Activated effector memory CD4-positive, alpha-beta T cell treated with anti-CD3 and anti-CD28 coated beads, Interleukin-2, amount 50 U/mL, for 16 hours (primary cell): ENCODE results near the gene DTNBP1.

Source experiments
- DNase-seq: peaks from one replicate; pipeline ENCODE4 v3.0.0-alpha.2; 2020

DTNBP1 gene

GRCh38 chr6:15498640-15499039 is 164.2 kb downstream of the DTNBP1 start:
- no peak for DNase-seq

- DNase-seq: no peak
These were observed 166.3 kb downstream of the DTNBP1 start for GRCh38 chr6:15496345-15497131.

GRCh38 chr6:15495375-15495901 is 167.4 kb downstream of the DTNBP1 start:
- no peak for DNase-seq

- no peak for DNase-seq
These were observed 169.2 kb downstream of the DTNBP1 start for GRCh38 chr6:15493437-15494168.

DNA sequence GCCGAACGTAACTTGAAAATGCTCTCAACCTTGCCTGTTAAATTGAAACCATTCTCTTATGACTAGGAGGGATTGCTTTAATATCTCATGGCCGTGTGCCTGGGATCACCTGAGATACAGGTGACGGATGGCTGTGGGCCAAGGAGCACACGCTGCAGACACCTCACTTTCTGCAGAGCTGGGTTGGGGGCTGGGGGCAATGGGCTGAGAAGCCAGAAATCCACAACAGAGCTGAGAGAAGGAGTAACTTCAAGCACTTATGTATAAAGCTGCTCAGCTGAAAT is 170.9 kb downstream of the DTNBP1 start:
- DNase-seq: no peak

GRCh38 chr6:15491255-15491985 is 171.4 kb downstream of the DTNBP1 start:
- DNase-seq: peak; percentile 86

GRCh38 chr6:15490242-15491100 is 172.4 kb downstream of the DTNBP1 start:
- no peak for DNase-seq

- DNase-seq: no peak
These were observed 173.4 kb downstream of the DTNBP1 start for GRCh38 chr6:15489261-15489962.

DNA sequence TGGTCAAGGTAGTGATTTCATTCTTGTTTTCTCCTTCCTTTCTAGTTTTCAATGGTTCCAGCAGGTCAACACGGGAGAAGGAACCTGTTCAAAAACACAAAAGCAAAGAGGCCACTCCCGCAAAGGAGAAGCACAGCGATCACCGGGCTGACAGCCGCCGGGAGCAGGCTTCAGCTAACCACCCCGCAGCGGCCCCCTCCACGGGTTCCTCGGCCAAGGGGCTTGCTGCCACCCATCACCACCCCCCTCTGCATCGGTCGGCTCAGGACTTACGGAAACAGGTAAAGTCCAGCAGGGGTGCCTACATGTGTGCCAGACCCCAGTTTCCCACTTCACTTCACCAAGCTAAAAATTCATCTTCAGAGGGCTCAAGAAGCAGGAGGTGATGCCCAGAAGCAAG is 175.6 kb downstream of the DTNBP1 start:
- no peak for DNase-seq

GRCh38 chr6:15485936-15486335 is 176.9 kb downstream of the DTNBP1 start:
- no peak for DNase-seq

DNA sequence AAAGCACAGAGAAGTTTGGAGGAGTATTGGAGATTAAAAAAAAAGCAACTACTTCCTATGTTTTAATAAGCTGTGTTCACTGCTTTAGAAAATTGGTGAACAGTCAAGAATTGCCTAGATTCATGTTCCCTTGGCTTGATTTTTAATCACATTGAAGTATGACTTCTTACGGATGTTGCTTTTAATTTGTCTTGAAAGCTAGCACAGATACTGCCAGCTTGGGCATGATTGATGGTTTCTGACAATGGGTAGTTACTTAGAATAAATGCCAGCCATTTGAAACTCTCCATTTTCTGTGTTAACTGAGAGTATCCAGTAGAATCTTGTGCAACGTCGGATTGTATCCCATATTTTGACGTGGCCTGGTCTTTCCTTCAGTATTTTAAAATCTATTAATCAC is 178.0 kb downstream of the DTNBP1 start:
- no peak for DNase-seq

GRCh38 chr6:15484140-15484539 is 178.7 kb downstream of the DTNBP1 start:
- no peak for DNase-seq

- no peak for DNase-seq
These were observed 179.8 kb downstream of the DTNBP1 start for GRCh38 chr6:15483060-15483459.

DNA sequence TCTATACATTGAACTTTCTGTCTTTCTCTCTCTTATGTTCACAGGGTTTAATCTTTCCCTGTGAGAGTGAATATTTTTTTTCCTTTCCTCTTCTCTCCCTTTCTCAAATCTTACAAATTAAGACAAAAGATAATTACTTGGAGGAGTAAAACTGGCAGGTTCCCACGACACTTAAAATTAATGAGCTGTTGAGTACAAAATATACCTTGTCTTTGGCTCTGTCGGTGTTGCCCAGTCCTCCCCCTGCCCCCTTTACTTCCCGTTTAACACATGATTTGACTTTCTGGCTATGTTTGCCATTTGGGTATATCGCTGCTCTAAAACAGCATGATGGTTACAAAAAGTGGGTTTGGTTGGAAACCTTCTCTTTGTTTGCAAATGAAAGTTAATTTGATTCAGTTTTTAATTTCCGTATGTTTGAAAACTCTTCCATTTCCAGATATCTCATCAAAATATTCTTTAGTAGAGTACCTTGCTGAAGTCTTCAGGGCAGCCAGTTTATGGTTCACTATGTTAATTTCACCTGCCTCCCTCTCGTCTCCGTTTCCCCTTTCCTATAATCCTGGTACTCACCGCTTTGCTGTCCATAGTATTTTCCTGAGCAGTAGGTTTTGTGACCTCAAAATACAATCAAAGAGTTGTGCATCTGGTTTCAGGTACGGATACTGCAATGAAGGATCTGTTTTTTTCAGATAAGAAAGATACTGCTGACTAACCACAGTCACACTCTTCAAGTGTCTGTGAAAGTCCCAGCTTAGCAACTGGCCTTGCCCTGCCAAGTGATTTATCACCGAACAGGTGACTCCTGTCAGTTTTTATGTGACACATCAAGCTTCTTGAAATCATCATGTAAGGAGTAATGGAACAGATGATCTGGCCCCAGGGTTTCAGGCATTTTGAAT is 181.2 kb downstream of the DTNBP1 start:
- no peak for DNase-seq

GRCh38 chr6:15480525-15480924 is 182.3 kb downstream of the DTNBP1 start:
- no peak for DNase-seq

GRCh38 chr6:15479761-15480160 is 183.1 kb downstream of the DTNBP1 start:
- DNase-seq: no peak

DNA sequence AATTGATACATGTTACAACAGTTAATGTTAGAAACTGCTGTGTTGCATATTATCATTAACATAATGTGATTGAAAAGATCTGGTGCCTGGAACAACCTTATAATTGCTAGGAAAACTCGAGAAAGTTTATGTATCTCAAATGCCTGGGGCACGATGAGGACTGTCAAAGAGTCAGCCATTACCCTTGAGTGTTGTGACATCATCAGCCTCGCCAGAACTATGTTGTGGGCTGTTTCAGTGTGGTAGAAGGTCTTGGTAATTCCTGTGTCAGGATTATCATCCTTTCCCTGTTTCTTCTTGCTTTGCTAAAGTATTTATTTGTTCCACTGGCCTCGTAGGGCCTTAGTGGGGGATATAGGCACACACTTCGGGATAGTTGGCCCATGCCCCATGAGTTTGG is 185.1 kb downstream of the DTNBP1 start:
- DNase-seq: no peak

- DNase-seq: no peak
These were observed 186.0 kb downstream of the DTNBP1 start for GRCh38 chr6:15476631-15477380.

- no peak for DNase-seq
These were observed 187.0 kb downstream of the DTNBP1 start for GRCh38 chr6:15475872-15476271.

DNA sequence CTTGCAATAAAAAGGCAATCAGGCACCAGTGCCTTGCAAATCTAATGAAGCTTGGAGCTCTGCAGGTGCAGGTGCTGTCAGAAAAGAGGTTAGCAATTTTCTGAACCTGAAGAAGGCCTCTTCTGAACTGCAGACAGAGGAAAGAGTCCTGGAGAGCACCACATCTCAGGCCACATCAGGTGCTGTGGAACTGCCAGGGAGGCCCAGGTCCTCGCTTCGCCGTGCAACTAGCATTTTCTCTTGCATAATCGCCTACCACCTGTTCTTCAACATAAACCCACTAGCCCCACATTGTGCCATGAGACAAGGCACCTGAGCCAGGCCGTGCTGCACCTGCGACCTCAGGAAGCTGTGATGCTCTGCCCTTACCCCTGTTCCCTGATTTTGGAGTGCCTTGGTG is 187.6 kb downstream of the DTNBP1 start:
- no peak for DNase-seq
